HG03571 (cell line): ENCODE measurements around the gene KRTAP12-2.
"Not testable (repeated sequence)": the region's sequence is repeated elsewhere in the genome, so short reads cannot be mapped to it uniquely, and the experiment has no call there.

Experiments
- ATAC-seq: cut with Tn5 transposase; IDR thresholded peaks from one replicate; pipeline ENCODE4 v1.9.1; 2021; ENCODE audit not compliant: unreplicated experiment

The KRTAP12-2 gene

DNA sequence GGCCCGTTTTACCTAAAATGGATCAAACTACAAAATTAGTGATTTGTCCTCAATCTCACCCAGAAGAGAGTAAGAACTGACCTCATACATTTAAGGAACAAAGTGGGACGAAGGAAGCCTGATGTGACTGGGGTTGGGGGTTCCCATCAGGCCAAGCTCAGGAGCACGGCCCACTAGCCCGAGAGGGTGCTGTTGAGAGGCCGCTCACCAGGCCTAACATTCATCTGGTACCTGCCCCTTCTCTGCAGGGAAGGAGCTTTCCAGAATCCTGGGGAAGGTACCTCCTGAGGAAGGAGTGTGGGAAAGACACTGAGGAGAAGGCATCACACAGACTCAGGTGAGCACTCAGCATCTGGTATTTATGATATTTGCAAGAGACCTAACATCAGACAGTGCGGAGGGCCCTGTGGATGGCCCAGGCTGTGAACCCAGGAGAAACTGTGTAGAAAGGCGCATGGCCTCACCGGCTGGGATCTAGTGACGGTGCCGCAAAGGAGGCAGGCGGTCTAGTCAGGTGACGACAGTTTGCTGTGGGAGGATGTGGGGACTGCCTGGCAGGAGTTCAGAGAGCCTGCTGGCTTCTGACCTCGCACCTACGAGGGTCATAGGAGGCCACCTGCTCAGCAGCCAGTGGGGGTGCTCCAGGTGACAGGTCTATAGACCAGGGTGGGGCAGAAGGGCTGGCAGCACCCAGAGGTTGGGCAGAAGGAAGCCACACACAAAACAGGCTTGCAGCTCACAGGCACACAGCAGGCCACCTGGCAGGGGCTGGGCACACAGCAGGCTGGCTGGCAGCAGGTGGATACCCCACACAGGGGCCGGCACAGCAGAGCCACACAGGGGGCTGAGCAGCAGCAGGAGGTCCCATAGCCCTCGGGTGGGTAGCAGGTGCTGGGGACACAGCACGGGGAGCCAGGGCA lies 12.8 kb downstream of the KRTAP12-2 start:
- no peak for ATAC-seq

DNA sequence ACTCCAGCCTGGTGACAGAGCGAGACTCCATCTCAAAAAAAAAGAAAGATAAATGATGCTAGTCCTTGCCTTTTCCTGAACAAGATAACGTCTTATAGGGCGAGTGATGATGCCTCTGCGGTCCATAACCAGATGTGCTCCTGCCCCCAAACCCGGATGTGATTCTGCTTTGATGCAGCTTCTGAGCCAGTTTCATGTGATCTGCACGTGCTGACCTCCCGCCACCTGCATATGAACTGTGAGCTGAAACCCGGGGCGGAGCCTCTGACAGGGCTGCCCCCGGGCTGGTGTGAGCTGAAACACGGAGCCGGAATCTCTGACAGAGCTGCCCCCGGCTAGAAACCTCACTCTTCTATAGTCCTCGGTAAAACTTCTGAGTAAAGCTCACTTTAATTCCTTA lies 13.6 kb downstream of the KRTAP12-2 start:
- no peak for ATAC-seq

DNA sequence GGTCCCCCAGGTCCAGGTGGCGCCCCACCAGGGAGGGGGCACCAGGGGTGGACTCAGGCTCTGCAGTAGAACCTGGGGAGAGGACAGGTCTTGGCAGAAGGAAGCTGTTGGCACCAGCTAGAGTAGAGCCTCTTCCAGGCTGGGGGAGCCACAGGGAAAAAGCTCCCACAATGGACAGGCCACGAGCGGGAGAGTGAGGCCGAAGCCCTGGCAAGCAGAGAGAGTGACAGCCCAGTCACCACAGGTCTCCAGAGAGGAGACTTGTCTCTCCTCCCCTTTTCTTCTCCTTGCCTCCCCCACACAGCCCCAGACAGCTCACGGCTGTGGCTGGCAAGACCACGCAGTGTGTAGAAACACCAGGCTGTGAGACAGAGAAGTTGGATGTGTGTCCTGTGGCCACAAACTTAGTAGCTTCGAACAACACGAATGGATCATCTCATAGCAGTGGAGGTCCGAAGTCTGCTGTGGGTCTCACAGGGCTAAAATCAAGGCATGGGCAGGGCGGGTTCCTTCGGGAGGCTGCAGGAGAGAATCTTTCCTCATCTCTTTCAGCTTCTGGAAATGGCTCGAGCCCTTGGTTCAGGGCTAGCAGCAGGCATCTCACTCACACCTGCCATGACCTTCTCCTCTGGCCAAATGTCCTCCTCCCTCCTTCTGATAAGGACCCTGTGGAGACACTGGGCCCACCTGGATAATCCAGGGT lies 15.6 kb downstream of the KRTAP12-2 start:
- no peak for ATAC-seq

DNA sequence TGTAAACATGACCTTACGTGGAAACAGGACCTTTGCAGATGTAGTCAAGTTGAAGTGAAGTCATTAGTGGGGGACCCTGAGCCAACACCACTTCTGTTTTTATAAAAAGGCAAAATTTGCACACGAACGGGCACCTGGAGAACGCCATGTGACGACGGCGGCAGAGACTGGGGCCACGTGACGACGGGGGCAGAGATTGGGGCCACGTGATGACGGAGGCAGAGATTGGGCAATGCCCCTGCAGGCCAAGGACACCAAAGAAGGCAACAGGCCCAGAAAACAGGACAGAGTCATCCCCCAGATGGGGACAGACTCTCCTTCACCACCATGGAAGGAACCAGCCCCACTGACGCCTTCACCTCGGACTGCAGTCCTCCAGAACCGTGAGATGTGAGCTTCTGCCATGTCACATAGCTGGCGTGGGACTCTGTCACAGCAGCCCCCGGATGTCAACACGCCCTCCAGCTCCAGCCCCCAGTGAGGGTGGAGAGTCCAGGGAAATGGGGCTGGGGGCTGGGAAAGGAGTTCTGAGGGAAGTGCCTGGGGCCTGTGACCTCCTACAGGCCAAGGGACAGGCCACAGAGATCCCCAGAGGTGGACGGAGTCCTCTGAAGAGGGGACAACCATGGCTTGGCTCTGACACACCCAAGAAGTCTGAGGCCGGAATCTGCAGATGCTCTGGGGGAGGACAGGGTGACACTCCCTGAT lies 16.3 kb downstream of the KRTAP12-2 start:
- no peak for ATAC-seq

DNA sequence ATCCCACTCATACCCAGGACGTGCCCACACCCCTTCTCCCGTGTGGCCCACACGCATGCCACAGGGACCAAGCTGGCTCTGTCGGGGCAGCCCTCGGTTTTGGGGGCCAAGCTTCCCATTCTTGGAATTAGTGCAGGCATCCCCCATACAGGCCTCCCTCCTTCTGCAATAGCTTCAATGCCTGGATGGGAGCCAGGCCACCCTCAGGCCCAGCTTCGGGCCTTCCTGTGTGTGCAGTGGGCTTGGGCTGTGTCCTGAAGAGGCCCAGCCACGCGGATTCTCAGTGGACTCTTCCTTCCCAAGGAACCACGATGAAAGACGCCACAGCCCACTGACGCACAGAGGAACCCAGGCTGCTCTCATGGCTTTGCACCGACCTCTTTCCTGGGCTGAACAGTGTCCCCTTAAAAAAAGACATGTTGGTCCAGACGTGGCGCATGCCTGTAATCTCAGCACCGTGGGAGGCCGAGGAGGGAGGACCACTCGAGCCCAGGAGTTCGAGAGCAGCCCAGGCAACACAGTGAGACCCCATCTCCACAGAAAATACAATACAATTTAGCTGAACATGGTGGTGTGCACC lies 17.1 kb downstream of the KRTAP12-2 start:
- no peak for ATAC-seq

DNA sequence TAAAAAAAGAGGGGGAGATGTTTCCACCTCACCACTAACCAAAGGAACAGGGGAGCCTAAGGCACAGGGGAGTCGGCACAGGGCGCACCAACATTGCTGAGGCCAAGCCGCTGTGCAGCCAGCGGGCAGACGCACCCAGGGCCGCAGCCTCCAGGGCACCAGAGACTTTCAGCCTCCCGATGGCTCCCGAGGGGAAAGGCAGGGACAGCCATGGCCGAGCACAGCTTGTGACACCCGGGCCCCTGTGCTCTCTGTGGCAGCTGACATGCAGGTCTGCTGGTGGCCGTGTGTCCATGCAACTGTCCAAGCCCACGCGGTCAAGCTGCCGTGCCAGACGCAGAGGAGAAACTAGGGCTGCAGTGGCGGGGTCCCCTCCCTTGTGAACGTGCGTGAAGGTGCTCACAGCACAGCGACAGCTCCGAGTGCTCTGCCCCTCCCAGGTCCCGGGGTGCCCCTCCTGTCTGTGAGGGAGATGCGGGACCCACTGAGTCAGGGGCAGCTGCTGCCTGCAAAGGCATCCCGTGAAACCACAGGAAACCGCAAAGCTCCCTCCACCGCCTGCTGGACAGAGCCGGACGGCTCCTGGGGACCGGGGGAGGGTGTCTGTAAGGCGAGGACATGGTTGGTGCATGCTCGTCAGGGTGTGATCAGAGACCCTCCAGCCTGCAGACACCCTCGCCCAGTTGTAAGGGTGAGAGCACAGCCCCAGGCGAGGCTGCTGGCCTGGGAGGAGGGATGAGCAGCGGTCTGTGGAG lies 18.0 kb downstream of the KRTAP12-2 start:
- ATAC-seq, result no peak

DNA sequence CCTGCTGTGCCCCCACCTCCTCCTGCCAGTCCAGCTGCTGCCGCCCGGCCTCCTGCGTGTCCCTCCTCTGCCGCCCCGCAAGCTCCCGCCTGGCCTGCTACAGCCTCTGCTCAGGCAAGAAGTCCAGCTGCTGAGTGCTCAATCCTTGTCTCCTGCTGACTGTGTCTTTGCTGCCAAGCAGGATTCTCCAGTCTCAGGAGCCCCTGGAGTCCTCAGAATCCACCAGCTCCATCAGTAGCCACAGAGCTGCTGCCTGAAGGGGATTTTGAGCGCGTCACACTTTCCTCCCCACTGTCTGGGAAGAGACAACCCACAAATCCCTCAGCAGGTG lies 19.5 kb downstream of the KRTAP12-2 start:
- no peak for ATAC-seq

DNA sequence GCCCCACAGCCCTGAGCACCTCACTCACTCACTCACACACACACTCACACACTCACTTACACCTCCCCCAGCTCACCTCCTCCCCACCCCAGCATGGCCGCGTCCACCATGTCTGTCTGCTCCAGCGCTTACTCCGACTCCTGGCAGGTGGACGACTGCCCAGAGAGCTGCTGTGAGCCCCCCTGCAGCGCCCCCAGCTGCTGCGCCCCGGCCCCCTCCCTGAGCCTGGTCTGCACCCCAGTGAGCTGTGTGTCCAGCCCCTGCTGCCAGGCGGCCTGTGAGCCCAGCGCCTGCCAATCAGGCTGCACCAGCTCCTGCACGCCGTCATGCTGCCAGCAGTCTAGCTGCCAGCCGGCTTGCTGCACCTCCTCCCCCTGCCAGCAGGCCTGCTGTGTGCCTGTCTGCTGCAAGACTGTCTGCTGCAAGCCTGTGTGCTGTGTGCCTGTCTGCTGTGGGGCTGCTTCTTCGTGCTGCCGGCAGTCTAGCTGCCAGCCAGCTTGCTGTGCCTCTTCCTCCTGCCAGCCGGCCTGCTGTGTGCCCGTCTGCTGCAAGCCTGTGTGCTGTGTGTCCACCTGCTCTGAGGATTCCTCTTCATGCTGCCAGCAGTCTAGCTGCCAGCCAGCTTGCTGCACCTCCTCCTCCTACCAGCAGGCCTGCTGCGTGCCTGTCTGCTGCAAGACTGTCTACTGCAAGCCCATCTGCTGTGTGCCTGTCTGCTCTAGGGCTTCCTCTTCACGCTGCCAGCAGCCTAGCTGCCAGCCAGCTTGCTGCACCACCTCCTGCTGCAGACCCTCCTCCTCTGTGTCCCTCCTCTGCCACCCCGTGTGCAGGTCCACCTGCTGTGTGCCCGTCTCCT lies 20.1 kb downstream of the KRTAP12-2 start, which contains the start of gene KRTAP10-11:
Gene KRTAP10-11 (plus strand): TSS at position 49 of the 856 bp plus-strand sequence. CDS start 45 bp downstream, at position 94.
- not testable (repeated sequence) for ATAC-seq

DNA sequence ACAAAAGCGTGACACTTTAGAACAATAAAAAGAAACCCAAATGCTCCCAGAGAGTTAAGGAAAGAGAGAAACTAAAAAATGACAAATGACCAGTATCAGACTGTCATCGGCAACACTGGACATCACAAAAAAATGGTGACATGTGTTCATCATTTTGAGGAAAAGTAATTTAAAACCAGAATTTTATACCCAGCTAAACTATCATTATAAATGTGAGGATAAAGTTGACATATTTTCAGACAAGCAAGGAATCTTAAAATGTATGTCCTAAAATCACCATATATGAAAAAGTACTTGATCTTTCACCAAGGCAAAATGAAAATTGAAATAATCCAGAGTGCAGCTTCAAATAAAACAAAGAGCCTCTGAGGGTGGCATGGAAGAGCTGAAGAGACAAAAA lies 21.8 kb downstream of the KRTAP12-2 start:
- ATAC-seq, result no peak

DNA sequence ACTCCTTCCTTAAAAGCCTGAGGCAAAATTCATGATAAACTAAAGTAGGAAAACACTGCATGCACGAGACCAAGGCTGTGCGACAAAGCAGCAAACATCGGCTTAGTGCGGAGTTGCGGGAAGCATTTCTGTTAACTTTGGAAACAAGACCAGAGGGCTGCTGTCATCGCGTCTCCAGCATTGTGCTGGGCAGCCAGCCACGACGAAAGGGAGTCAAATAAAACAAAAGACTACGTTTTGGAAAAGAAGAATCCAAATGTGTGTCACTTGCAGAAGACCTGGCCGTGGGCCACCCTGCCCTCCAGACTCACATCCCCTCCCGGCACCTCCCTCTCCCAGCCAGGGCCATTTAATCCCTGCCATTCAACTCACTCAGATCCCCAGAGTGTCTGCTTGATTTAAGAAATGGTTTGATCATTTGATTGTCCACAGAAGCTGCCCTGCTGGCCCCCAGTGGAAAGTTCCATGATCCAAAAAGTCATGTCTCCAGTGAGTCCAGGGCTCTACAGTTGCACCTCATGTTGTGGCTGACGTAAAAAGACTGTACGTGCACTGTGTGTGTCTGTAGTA lies 22.9 kb downstream of the KRTAP12-2 start:
- no peak for ATAC-seq

DNA sequence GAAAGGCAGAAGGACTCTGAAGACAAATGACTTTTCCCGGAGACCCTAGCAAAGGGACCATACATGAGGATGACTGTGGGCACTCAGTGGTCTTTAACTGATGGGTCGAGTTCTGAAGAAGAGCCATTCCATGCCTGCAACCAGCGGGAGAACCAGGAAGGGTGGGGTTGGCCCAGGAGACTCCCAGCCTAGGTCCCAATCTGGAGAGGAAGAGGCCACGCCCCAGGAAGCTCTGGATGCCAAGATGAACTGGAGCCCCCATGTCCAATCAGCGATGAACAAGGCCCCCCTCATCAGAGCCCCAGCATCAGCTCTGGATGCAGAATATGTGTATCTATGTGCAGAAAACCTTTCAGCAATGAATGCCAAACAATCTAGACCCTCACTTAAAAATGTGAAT lies 26.0 kb downstream of the KRTAP12-2 start:
- no peak for ATAC-seq

DNA sequence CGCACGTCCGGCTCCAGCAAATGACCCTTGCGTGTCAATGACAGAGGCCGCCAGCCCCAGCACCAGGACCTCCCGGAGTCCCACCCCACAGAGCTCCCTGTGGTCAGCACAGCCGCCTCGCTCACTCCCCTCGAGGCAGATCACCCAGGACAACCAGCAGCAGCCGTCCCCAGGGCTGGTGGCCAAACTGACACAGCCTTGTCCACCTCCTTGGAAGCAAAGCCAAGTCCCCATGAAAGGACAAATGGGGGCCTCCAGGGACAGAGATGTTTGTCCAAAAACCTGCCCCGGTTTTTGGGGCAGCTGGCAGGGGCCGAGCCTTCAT lies 27.4 kb downstream of the KRTAP12-2 start:
- ATAC-seq, result no peak

DNA sequence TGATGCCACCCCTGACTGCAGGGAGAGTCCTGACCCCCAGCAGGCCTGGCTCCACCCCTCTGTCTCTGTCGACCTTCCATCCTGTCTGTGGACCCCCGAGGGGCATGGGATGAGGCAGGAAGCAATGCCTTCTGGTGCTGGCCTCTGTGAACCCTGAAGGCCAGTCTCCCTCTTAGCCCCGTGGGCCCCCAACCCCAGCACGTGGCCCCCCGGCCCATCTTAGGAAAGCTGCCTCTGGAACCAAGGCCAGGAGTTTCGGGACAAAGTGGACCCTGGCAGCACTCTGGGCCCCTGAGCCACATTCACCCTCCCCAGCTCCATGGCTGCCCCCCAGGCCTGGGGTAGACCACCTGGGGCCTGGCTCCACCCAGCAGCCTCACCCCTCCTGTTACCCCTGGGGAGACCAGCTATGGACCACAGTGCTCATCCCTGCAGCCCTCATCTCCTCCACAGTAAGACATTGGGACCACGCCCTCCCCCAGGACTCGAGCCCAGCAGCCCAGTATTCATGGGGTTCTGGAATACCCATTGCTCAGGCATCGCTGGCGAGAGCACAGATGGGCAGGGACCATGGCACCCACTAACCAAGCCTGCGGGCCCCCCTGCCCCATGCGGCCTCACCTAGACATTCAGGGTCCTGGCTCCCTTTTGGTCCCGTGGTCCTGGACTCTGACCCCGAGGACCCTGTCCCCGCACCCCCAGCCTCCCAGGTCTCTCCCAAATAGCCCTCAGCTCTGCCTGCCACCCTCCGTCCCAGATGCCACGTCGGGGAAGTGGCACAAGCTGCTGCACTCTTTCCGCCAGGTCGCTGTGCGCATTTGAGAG lies 28.0 kb downstream of the KRTAP12-2 start:
- ATAC-seq, result not testable (repeated sequence)

DNA sequence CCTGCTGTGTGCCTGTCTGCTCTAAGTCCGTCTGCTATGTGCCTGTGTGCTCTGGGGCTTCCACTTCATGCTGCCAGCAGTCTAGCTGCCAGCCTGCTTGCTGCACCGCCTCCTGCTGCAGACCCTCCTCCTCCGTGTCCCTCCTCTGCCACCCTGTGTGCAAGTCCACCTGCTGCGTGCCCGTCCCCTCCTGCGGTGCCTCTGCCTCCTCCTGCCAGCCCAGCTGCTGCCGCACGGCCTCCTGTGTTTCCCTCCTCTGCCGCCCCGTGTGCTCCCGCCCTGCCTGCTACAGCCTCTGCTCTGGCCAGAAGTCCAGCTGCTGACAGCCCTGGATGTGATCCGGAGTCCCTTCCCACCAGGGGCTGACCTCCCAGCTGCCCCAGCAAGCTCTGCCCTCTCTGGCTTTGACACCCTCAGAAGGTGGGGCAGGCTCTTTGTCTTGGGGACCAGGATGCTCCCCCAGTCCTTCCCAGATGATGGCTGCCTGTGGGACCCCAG lies 28.8 kb downstream of the KRTAP12-2 start:
- ATAC-seq, result not testable (repeated sequence)

DNA sequence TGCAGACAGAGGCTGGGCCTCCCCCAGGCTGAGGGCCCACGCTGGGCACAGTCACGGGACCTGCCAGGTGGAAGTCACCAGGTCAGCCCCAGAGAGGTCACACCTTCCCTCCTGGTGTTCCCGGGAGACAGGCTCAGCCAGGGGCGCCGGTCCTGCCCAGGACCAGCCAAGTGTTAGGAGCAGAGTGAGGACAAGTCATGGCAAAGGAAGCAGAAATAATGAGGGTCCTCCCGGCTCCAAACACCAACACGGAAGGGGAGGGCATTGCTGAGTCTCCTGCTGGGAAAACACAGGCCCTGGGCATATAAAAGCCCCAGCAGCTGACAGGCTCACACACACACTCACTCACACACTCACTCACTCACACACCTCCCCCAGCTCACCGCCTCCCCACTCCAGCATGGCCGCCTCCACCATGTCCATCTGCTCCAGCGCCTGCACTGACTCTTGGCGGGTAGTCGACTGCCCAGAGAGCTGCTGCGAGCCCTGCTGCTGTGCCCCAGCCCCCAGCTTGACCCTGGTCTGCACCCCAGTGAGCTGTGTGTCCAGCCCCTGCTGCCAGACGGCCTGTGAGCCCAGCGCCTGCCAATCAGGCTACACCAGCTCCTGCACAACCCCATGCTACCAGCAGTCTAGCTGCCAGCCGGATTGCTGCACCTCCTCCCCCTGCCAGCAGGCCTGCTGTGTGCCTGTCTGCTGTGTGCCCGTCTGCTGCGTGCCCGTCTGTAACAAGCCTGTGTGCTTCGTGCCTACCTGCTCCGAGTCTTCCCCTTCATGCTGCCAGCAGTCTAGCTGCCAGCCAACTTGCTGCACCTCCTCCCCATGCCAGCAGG lies 29.5 kb downstream of the KRTAP12-2 start, which contains the start of gene KRTAP10-10:
Gene KRTAP10-10 (plus strand): TSS at position 339 of the 833 bp plus-strand sequence. CDS start 62 bp downstream, at position 401.
- ATAC-seq, result no peak

DNA sequence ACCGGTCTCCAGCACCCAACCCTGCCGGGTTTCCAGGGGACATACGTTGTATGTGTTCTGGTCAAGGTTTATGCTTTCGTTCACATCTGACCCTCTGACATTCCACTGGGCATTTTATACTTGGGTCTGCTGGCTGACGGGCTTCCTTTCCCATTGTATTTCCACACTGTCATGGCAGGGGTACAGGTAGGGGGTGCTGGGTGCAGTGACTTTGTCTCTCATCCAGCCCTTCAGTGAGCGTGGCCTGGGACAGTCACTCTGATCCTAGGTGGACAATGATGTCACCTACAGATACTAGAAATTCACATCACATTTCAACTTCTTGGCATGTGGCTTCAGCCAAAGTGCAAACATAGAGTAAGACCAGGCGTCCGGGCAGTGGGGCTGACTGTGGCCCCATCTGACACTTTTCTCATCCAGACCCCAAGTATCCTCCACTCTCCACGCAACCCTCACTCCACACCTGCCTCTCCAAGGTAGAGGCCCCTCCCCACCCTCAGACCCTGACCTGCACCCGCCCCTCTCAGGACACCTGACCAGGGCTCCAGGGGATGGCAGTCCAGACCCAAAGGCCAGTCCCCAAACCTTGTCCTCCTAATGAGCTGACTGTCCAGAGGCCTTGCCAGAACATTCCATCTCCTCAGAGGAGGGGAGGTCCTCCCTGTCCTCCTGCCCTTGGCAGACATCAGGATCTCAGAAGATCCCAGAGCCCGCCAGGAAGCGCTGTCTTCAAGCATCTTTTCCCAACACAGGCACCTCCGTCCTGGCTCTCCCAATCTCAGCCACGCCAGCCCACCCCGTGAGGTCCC lies 30.3 kb downstream of the KRTAP12-2 start:
- no peak for ATAC-seq
